ENCODE data around the gene ZNF136. TPM values are rescaled to one million over a fixed set of nuclear protein-coding genes. Genes with fewer than 3 reads are reported as not detected.

Gene ZNF136
- total and polyA plus RNA-seq, 9 of the 15 experiments (the other 6 are each of a cell fraction or from before 2014, with no cell fraction given), result 1.0 to 5.3 (median 3.1) TPM

DNA sequence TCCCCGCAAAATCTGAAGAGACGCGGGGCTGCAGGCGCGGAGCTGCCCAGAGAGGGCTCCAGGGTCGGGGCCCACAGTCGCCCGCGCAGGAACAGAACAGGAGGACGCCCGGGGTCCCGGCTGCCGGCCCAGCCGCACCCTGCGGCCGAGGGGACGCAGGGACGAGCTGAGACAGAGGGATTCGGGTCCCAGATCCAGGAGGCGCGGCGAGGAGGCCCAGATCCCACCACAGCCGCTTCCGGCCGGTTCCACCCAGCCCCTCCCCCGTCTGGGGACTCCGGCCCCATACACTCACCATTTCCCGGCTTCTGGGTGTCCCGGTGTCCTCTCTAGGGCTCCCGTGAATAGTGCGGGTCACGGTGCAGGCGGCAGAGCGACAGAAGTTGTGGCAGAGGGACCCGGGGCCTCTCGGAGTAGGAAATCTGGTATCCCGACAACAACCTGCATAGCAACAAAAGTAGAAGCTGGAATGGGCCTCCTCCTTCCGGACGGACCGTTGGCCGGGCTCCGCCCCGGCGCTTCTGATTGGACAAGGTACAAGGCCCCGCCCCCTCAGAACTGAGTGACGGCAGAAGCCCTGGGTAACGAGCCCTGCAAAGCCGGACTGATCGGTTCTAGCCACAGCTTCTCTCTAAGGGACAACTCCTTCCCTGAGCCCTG, 22.9 kb upstream of the ZNF136 start, which contains the start of gene ZNF20 (continued):
- TF ChIP-seq RNF219 (CRISPR knock-in tag; IDR thresholded peaks at IDR 0.05) (no peak), RFX1 (IDR thresholded peaks at IDR 0.05) (peak; percentile 82), MYBL2 (IDR thresholded peaks at IDR 0.05; ENCODE audit: low read depth) (peak; percentile 16; the same call in 1 of the 2 replicates), MYBL2 (CRISPR knock-in tag; IDR thresholded peaks at IDR 0.05; ENCODE audit: borderline replicate concordance) (no peak), CREB3 (tag; conservative IDR thresholded peaks at IDR 0.05; ENCODE audit: low read depth) (no peak), FOXJ2 (tag; IDR thresholded peaks at IDR 0.05) (peak; percentile 81; the same call in 1 of the 2 replicates), FOXK1 (CRISPR knock-in tag; IDR thresholded peaks at IDR 0.05; ENCODE audit: borderline replicate concordance) (no peak), CBX2 (IDR thresholded peaks at IDR 0.05; ENCODE audit: insufficient read depth, low read length, poor library complexity, severe bottlenecking) (no peak), MECOM (CRISPR knock-in tag; IDR thresholded peaks at IDR 0.05) (no peak), CREM (IDR thresholded peaks at IDR 0.05; ENCODE audit: low read depth) (no peak), POU5F1 (IDR thresholded peaks at IDR 0.05; ENCODE audit: borderline replicate concordance, low read depth, low read length, partially characterized antibody) (no peak), POLR2AphosphoS5 (IDR thresholded peaks at IDR 0.05; ENCODE audit: control insufficient read depth, insufficient read depth, low read depth, low read length) (no peak), RBFOX2 (IDR thresholded peaks at IDR 0.05; ENCODE audit: low read depth, low read length) (peak; percentile 73), ASH1L (IDR thresholded peaks at IDR 0.05; ENCODE audit: borderline replicate concordance, low read depth, partially characterized antibody) (no peak), NBN (IDR thresholded peaks at IDR 0.05; ENCODE audit: low read depth) (no peak), PTRF (tag; IDR thresholded peaks at IDR 0.05) (no peak), ARID3A (IDR thresholded peaks at IDR 0.05; ENCODE audit: borderline replicate concordance, low read depth, low read length) (no peak), ZNF780A (CRISPR knock-in tag; IDR thresholded peaks at IDR 0.05) (no peak), TBP (optimal IDR thresholded peaks at IDR 0.05; ENCODE audit: low read depth, low read length) (peak; percentile 51), GTF2E2 (tag; IDR thresholded peaks at IDR 0.05) (no peak), MCM5 (IDR thresholded peaks at IDR 0.05; ENCODE audit: low read depth) (no peak), KLF1 (tag; IDR thresholded peaks at IDR 0.05) (no peak)
- TF ChIP-seq, protein P1, sequence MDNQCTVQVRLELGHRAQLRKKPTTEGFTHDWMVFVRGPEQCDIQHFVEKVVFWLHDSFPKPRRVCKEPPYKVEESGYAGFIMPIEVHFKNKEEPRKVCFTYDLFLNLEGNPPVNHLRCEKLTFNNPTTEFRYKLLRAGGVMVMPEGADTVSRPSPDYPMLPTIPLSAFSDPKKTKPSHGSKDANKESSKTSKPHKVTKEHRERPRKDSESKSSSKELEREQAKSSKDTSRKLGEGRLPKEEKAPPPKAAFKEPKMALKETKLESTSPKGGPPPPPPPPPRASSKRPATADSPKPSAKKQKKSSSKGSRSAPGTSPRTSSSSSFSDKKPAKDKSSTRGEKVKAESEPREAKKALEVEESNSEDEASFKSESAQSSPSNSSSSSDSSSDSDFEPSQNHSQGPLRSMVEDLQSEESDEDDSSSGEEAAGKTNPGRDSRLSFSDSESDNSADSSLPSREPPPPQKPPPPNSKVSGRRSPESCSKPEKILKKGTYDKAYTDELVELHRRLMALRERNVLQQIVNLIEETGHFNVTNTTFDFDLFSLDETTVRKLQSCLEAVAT (IDR thresholded peaks at IDR 0.05), result no peak

Measured in K562 (cell line).